Lung (tissue), 12 donors: Measurements from ENCODE around the gene DHX9. TPM values are rescaled to one million over a fixed set of nuclear protein-coding genes. Genes with fewer than 3 reads are reported as not detected.

Experiments
- ATAC-seq: fragments of 200-7000 bp; cut with Tn5 transposase; one replicate; pipeline ENCODE4 v1.9.1; 2020; ENCODE audit warnings: moderate number of reproducible peaks; ENCODE audit not compliant: insufficient read depth, low FRiP score
- DNase-seq, 3 donors: peaks; one replicate each; pipeline ENCODE4 v3.0.0-alpha.2; 2013 to 2017
- H3K27ac ChIP-seq, 2 donors: one replicate each; pipeline ENCODE4 v1.5.1; 2013; ENCODE audit warnings: mild to moderate bottlenecking in 2 of 2, moderate library complexity in 2 of 2, control low read depth in 1 of 2, inconsistent platforms in 1 of 2, low read depth in 1 of 2, low read length in 1 of 2
- H3K27me3 ChIP-seq, 3 donors: one replicate each; pipeline ENCODE4 v1.5.1; 2013; ENCODE audit warnings: low read length in 2 of 3; ENCODE audit not compliant: control insufficient read depth in 3 of 3, insufficient read depth in 3 of 3
- H3K36me3 ChIP-seq, 4 donors: one replicate each; pipeline ENCODE4 v1.5.1; 2013; ENCODE audit warnings: low read length in 4 of 4, mild to moderate bottlenecking in 1 of 4, moderate library complexity in 1 of 4; ENCODE audit not compliant: control insufficient read depth in 4 of 4, insufficient read depth in 4 of 4
- H3K4me1 ChIP-seq, 5 donors: one replicate each; pipeline ENCODE4 v1.5.1; 2013; ENCODE audit warnings: low read length in 5 of 5, mild to moderate bottlenecking in 2 of 5, moderate library complexity in 1 of 5; ENCODE audit not compliant: control insufficient read depth in 5 of 5, insufficient read depth in 5 of 5
- H3K4me3 ChIP-seq: one replicate; pipeline ENCODE4 v1.5.1; 2013; ENCODE audit warnings: mild to moderate bottlenecking, control low read depth, moderate library complexity
- H3K9ac ChIP-seq, 2 donors: one replicate each; pipeline ENCODE4 v1.5.1; 2013; ENCODE audit warnings: low read length in 2 of 2, control low read depth in 1 of 2; ENCODE audit not compliant: insufficient read depth in 1 of 2
- H3K9me3 ChIP-seq, 4 donors: one replicate each; pipeline ENCODE4 v1.5.1; 2013; ENCODE audit warnings: low read length in 3 of 4, mild to moderate bottlenecking in 1 of 4, moderate library complexity in 1 of 4; ENCODE audit not compliant: control insufficient read depth in 4 of 4, insufficient read depth in 3 of 4
- CTCF ChIP-seq: IDR thresholded peaks from 2 replicates; pipeline ENCODE4 v1.5.1; 2012; ENCODE audit warnings: mild to moderate bottlenecking; ENCODE audit errors: control extremely low read depth, extremely low read depth
- WGBS, 2 donors: extraction: QIAGEN DNeasy Blood & Tissue Kit; methylation state at CpG; one replicate each; pipeline ENCODE4 v1.1.7; 2013; 5-methylcytosine and 5-hydroxymethylcytosine counted together
- polyA plus RNA-seq, 2 donors: library from polyadenylated mRNA; stranded (reverse); fragments of 200-250 nt; gene quantifications; one replicate each; pipeline ENCODE4 v1.2.1, GENCODE V29; 2013
- total RNA-seq, 2 donors: library from RNA; depleted of rRNA in 1 of 2; stranded (reverse); fragments of >200 nt in 1 of 2; gene quantifications; one replicate each; pipeline ENCODE4 v1.2.1, GENCODE V29; 2014 to 2021
- donor health status: control.
- donor health status: control.
- donor health status: Bipolar disorder and iron deficiency.
- donor health status: healthy.
- donor health status: DM: yes; HTN: yes; CAD: no.

Gene DHX9
- total and polyA plus RNA-seq, 4 donors = 55.5 to 157 (median 114) TPM

GRCh38 chr1:182809414-182809957 lies 29.7 kb upstream of the DHX9 start:
- H3K36me3 ChIP-seq = peaks cover 0 to 12% (median 0%) of the 10 kb centered on the region in 4 donors
- peak; percentile 41 for ATAC-seq

GRCh38 chr1:182811975-182812722 lies 27.0 kb upstream of the DHX9 start:
- 92 to 97% methylated on average over 4 of the region's 4 CpGs for WGBS, 2 donors

More at GRCh38 chr1:182809414-182809957, 29.7 kb upstream of the DHX9 start:
- H3K27me3 ChIP-seq = no peaks in the 10 kb centered on the region
- TF ChIP-seq CTCF = no peak
- H3K9ac ChIP-seq = no peak overlapping the region
- H3K4me1 ChIP-seq = no peaks in the 10 kb centered on the region
- H3K9me3 ChIP-seq = peaks cover 0 to 2% (median 0%) of the 10 kb centered on the region in 4 donors
- no peak overlapping the region for H3K4me3 ChIP-seq
- 73 to 80% methylated on average over 3 of the region's 3 CpGs for WGBS, 2 donors
- H3K27ac ChIP-seq = no peak overlapping the region
- no peak for DNase-seq

DNA sequence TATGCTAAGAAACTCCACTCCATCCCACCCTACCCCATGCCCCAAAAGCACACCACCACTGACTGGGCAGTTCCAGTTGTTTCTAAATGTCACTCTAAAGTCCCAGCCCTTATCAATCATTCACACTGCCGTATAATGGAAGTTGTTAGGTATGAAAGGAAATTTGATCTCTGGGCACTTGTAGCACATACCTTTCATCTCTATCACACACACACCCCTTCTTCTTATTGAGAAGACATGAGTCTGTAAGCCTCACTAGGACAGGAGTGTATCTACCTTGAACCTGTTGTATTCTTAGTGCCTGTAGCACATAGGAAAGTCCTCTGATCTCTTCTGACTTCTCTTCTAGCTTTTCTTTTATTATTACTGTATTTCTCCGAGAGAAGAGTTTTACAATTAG lies 22.3 kb upstream of the DHX9 start:
- 93 to 96% methylated on average over 2 of the region's 2 CpGs for WGBS, 2 donors
- Histone ChIP-seq H3K9me3 (no peaks in the 10 kb centered on the region), H3K27me3 (no peaks in the 10 kb centered on the region), H3K4me1 (no peaks in the 10 kb centered on the region), H3K36me3 (peaks cover 0 to 17% (median 3%) of the 10 kb centered on the region in 4 donors), H3K9ac (no peak overlapping the region), H3K27ac (no peak overlapping the region), H3K4me3 (no peak overlapping the region)
- no peak for ATAC-seq
- no peak for TF ChIP-seq CTCF
- DNase-seq = no peak

More at GRCh38 chr1:182811975-182812722, 27.0 kb upstream of the DHX9 start:
- ATAC-seq = no peak
- peaks cover 0 to 8% (median 1%) of the 10 kb centered on the region in 4 donors for H3K36me3 ChIP-seq
- no peaks in the 10 kb centered on the region for H3K4me1 ChIP-seq
- H3K27ac ChIP-seq = no peak overlapping the region
- H3K9me3 ChIP-seq = no peaks in the 10 kb centered on the region
- H3K27me3 ChIP-seq = no peaks in the 10 kb centered on the region
- no peak for TF ChIP-seq CTCF
- no peak overlapping the region for H3K4me3 ChIP-seq
- DNase-seq = no peak
- H3K9ac ChIP-seq = no peak overlapping the region
